H1 (cell line): ENCODE results near the gene SLC26A6. TPM values are rescaled to one million over a fixed set of nuclear protein-coding genes. Genes with fewer than 3 reads are reported as not detected.

ENCODE experiments used
- BACH1 ChIP-seq: IDR thresholded peaks from 2 replicates; pipeline ENCODE4 v1.6.1; 2012; ENCODE audit warnings: low read length, improper control_type of control experiment
- BCL11A ChIP-seq, 2 experiments: IDR thresholded peaks; one replicate each; pipeline ENCODE4 v1.6.1; 2011; ENCODE audit warnings: low read depth in 2 of 2, low read length in 2 of 2, mild to moderate bottlenecking in 2 of 2
- BRCA1 ChIP-seq: IDR thresholded peaks from 2 replicates; pipeline ENCODE4 v1.6.1; 2012; ENCODE audit warnings: low read depth, low read length, improper control_type of control experiment
- CHD2 ChIP-seq: IDR thresholded peaks from 2 replicates; pipeline ENCODE4 v1.6.1; 2012; ENCODE audit warnings: low read length, improper control_type of control experiment
- HDAC6 ChIP-seq: IDR thresholded peaks from one replicate; pipeline ENCODE4 v1.7.1; 2012; ENCODE audit warnings: low read depth, mild to moderate bottlenecking, inconsistent platforms, low read length, moderate library complexity
- KDM5A ChIP-seq: fragments of 200-600 bp; IDR thresholded peaks from 2 replicates; pipeline ENCODE4 v1.7.1; 2012; ENCODE audit warnings: mild to moderate bottlenecking, low read length, inconsistent platforms, mixed read lengths
- RAD21 ChIP-seq, 2 experiments: IDR thresholded peaks in 1 of 2; conservative IDR thresholded peaks in 1 of 2; 2 replicates each; pipeline ENCODE4 v1.6.1; 2011; ENCODE audit warnings: low read depth in 2 of 2, low read length in 2 of 2, improper control_type of control experiment in 1 of 2, inconsistent platforms in 1 of 2, mild to moderate bottlenecking in 1 of 2, moderate library complexity in 1 of 2
- RNF2 ChIP-seq: fragments of 200-900, 300-1000 bp; sonication (generic); IDR thresholded peaks from 2 replicates; pipeline ENCODE4 v1.7.1; 2016; ENCODE audit warnings: borderline replicate concordance, low read depth, mild to moderate bottlenecking, antibody characterized with exemption, low read length; ENCODE audit not compliant: poor library complexity, severe bottlenecking; ENCODE audit errors: missing control alignments
- polyA plus RNA-seq, 7 experiments: library from polyadenylated mRNA; depleted of rRNA in 3 of 7; stranded (reverse) in 5 of 7; unstranded in 2 of 7; fragments of >200 nt in 5 of 7; fragments of 200-250 nt in 2 of 7; gene quantifications; 1 replicate in 5 of 7; 2 replicates in 1 of 7; 4 replicates in 1 of 7; pipeline versions ENCODE4 v1.2.1 to v1.2.3, GENCODE V29; 2011 to 2013; ENCODE audit warnings: missing spikeins in 2 of 7, mixed read lengths in 2 of 7
- total RNA-seq: library from RNA; stranded (reverse); fragmentation: NEBNext Ultra II Directional; extraction: Animal tissue kit (Norgen Biotek cat#: 25700); gene quantifications from 2 replicates; pipeline ENCODE4 v1.2.1, GENCODE V29; 2021
- TF ChIP-seq, protein P1 (sequence below): fragments of 300-600 bp; sonication (generic); IDR thresholded peaks from 2 replicates; pipeline ENCODE4 v1.7.1; 2012; ENCODE audit warnings: low read length, moderate library complexity, mild to moderate bottlenecking, inconsistent platforms; ENCODE audit not compliant: insufficient replicate concordance

The SLC26A6 gene
- total and polyA plus RNA-seq, 2 of the 8 experiments (the other 6 are each of a cell fraction or from before 2014, with no cell fraction given) = 50.4 to 58.0 TPM

DNA sequence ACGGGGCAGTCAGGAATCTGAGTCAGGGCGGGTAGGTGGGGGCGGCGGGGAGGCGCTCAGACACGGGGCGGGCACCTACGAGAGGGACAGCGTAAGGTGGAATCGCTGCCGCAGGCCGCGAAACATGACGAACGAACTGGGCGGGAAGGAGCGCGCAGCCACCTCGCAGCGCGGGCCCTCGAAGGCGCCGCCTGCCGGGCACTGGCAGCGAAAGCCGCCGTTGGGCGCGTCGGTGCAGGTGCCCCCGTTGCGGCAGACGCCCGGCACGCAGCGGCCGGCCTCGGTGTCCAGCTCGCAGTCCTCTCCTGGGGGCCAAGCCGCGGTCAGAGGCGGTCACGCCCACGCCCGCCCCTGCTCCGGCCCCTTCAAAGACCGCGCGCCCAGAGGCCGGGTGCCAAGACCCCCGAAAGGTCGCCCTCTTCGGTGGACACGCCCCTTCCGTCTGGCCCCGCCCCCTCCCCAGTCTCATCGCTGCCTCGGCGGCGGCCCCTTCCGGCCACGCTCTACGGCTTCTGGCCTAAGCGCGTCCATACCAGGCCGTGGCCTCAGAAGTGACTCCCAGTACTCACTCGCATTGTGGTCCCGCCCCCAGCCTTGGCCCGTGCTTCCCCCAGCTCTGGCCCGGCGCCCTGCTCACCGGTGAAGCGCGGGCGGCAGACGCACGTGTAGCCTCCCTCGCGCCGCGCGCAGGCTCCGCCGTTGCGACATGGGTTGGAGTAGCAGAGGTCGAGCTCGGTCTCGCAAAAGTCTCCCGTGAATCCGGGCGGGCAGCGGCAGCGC, 21.0 kb upstream of the SLC26A6 start (continued):
- TF ChIP-seq KDM5A (no peak), CHD2 (no peak), BACH1 (no peak), HDAC6 (no peak), RAD21 (IDR thresholded peaks at IDR 0.05 in 1 of 2, conservative IDR thresholded peaks at IDR 0.05 in 1 of 2; ENCODE audit: low read depth in 2 of 2, low read length in 2 of 2) (peak; percentile 26 to 48; a peak in 3 of 4 replicates), BCL11A (IDR thresholded peaks at IDR 0.05; ENCODE audit: low read depth in 2 of 2, low read length in 2 of 2) (no peak), BRCA1 (no peak), RNF2 (peak; percentile 54)
- TF ChIP-seq, protein P1, sequence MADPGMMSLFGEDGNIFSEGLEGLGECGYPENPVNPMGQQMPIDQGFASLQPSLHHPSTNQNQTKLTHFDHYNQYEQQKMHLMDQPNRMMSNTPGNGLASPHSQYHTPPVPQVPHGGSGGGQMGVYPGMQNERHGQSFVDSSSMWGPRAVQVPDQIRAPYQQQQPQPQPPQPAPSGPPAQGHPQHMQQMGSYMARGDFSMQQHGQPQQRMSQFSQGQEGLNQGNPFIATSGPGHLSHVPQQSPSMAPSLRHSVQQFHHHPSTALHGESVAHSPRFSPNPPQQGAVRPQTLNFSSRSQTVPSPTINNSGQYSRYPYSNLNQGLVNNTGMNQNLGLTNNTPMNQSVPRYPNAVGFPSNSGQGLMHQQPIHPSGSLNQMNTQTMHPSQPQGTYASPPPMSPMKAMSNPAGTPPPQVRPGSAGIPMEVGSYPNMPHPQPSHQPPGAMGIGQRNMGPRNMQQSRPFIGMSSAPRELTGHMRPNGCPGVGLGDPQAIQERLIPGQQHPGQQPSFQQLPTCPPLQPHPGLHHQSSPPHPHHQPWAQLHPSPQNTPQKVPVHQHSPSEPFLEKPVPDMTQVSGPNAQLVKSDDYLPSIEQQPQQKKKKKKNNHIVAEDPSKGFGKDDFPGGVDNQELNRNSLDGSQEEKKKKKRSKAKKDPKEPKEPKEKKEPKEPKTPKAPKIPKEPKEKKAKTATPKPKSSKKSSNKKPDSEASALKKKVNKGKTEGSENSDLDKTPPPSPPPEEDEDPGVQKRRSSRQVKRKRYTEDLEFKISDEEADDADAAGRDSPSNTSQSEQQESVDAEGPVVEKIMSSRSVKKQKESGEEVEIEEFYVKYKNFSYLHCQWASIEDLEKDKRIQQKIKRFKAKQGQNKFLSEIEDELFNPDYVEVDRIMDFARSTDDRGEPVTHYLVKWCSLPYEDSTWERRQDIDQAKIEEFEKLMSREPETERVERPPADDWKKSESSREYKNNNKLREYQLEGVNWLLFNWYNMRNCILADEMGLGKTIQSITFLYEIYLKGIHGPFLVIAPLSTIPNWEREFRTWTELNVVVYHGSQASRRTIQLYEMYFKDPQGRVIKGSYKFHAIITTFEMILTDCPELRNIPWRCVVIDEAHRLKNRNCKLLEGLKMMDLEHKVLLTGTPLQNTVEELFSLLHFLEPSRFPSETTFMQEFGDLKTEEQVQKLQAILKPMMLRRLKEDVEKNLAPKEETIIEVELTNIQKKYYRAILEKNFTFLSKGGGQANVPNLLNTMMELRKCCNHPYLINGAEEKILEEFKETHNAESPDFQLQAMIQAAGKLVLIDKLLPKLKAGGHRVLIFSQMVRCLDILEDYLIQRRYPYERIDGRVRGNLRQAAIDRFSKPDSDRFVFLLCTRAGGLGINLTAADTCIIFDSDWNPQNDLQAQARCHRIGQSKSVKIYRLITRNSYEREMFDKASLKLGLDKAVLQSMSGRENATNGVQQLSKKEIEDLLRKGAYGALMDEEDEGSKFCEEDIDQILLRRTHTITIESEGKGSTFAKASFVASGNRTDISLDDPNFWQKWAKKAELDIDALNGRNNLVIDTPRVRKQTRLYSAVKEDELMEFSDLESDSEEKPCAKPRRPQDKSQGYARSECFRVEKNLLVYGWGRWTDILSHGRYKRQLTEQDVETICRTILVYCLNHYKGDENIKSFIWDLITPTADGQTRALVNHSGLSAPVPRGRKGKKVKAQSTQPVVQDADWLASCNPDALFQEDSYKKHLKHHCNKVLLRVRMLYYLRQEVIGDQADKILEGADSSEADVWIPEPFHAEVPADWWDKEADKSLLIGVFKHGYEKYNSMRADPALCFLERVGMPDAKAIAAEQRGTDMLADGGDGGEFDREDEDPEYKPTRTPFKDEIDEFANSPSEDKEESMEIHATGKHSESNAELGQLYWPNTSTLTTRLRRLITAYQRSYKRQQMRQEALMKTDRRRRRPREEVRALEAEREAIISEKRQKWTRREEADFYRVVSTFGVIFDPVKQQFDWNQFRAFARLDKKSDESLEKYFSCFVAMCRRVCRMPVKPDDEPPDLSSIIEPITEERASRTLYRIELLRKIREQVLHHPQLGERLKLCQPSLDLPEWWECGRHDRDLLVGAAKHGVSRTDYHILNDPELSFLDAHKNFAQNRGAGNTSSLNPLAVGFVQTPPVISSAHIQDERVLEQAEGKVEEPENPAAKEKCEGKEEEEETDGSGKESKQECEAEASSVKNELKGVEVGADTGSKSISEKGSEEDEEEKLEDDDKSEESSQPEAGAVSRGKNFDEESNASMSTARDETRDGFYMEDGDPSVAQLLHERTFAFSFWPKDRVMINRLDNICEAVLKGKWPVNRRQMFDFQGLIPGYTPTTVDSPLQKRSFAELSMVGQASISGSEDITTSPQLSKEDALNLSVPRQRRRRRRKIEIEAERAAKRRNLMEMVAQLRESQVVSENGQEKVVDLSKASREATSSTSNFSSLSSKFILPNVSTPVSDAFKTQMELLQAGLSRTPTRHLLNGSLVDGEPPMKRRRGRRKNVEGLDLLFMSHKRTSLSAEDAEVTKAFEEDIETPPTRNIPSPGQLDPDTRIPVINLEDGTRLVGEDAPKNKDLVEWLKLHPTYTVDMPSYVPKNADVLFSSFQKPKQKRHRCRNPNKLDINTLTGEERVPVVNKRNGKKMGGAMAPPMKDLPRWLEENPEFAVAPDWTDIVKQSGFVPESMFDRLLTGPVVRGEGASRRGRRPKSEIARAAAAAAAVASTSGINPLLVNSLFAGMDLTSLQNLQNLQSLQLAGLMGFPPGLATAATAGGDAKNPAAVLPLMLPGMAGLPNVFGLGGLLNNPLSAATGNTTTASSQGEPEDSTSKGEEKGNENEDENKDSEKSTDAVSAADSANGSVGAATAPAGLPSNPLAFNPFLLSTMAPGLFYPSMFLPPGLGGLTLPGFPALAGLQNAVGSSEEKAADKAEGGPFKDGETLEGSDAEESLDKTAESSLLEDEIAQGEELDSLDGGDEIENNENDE = no peak
